Neuronal stem cell (in vitro differentiated cells): ENCODE data around the gene CACNA1C.
A peak's percentile ranks its signal among the peaks of the same experiment; 100 is the strongest.

Source experiments
- DNase-seq: peaks from one replicate; pipeline ENCODE4 v3.0.0-alpha.2; 2013; ENCODE audit warnings: low spot score
- H2AFZ ChIP-seq: one replicate; pipeline ENCODE4 v1.6.1; 2013; ENCODE audit warnings: mild to moderate bottlenecking, low read length, inconsistent platforms
- H2AK5ac ChIP-seq: 2 replicates; pipeline ENCODE4 v1.6.1; 2013; ENCODE audit warnings: low read depth, mild to moderate bottlenecking, inconsistent platforms, low read length, moderate library complexity, mixed read lengths
- H2BK120ac ChIP-seq: 2 replicates; pipeline ENCODE4 v1.6.1; 2013; ENCODE audit warnings: low read depth, mild to moderate bottlenecking, inconsistent platforms, low read length, moderate library complexity, mixed read lengths
- H2BK12ac ChIP-seq: one replicate; pipeline ENCODE4 v1.6.1; 2013; ENCODE audit warnings: low read length, inconsistent platforms
- H2BK15ac ChIP-seq: 2 replicates; pipeline ENCODE4 v1.6.1; 2013; ENCODE audit warnings: mild to moderate bottlenecking, low read length, inconsistent platforms, mixed read lengths
- H2BK5ac ChIP-seq: one replicate; pipeline ENCODE4 v1.6.1; 2013; ENCODE audit warnings: inconsistent platforms, mild to moderate bottlenecking, low read length, moderate library complexity
- H3K14ac ChIP-seq: one replicate; pipeline ENCODE4 v1.6.1; 2013; ENCODE audit warnings: low read length, inconsistent platforms
- H3K18ac ChIP-seq: 2 replicates; pipeline ENCODE4 v1.6.1; 2013; ENCODE audit warnings: low read length, inconsistent platforms
- H3K23ac ChIP-seq: 2 replicates; pipeline ENCODE4 v1.6.1; 2013; ENCODE audit warnings: low read depth, mild to moderate bottlenecking, mixed read lengths, low read length, inconsistent platforms; ENCODE audit not compliant: poor library complexity
- H3K27ac ChIP-seq: replicated peaks from 3 replicates; pipeline ENCODE4 v1.5.1; 2013; ENCODE audit warnings: low read length, inconsistent platforms
- H3K27me3 ChIP-seq, 3 experiments: 2 replicates each; pipeline ENCODE4 v1.6.1; 2013; ENCODE audit warnings: low read length in 3 of 3, mild to moderate bottlenecking in 2 of 3, inconsistent platforms in 1 of 3, low read depth in 1 of 3, mixed read lengths in 1 of 3, moderate library complexity in 1 of 3; ENCODE audit not compliant: control insufficient read depth in 3 of 3, insufficient read depth in 3 of 3
- H3K36me3 ChIP-seq, 2 donors: replicated peaks in 1 of 2; 2 replicates each; pipeline ENCODE4 v1.6.1; 2013; ENCODE audit warnings: low read length in 2 of 2; ENCODE audit not compliant: control insufficient read depth in 2 of 2, insufficient read depth in 2 of 2
- H3K4ac ChIP-seq: 2 replicates; pipeline ENCODE4 v1.6.1; 2013; ENCODE audit warnings: inconsistent platforms, mild to moderate bottlenecking, low read length, moderate library complexity
- H3K4me1 ChIP-seq, 2 donors: 1 replicate in 1 of 2; 2 replicates in 1 of 2; pipeline ENCODE4 v1.6.1; 2013; ENCODE audit warnings: low read length in 2 of 2, low read depth in 1 of 2; ENCODE audit not compliant: control insufficient read depth in 2 of 2, insufficient read depth in 1 of 2
- H3K4me2 ChIP-seq: one replicate; pipeline ENCODE4 v1.6.1; 2013; ENCODE audit warnings: mild to moderate bottlenecking, low read length, inconsistent platforms; ENCODE audit not compliant: insufficient read depth, poor library complexity, severe bottlenecking
- H3K4me3 ChIP-seq, 2 donors: 2 replicates each; pipeline ENCODE4 v1.5.1; 2013; ENCODE audit warnings: low read length in 2 of 2, mild to moderate bottlenecking in 2 of 2, inconsistent platforms in 1 of 2, moderate library complexity in 1 of 2
- H3K79me1 ChIP-seq: one replicate; pipeline ENCODE4 v1.6.1; 2013; ENCODE audit warnings: low read depth, mild to moderate bottlenecking, inconsistent platforms, low read length, moderate library complexity
- H3K9ac ChIP-seq: one replicate; pipeline ENCODE4 v1.6.1; 2013; ENCODE audit warnings: mild to moderate bottlenecking, low read depth, low read length, inconsistent platforms; ENCODE audit not compliant: poor library complexity
- H3K9me3 ChIP-seq, 2 donors: replicated peaks in 1 of 2; 2 replicates each; pipeline versions ENCODE3 to v1.6.1; 2013; ENCODE audit warnings: low read length in 2 of 2, mild to moderate bottlenecking in 2 of 2, inconsistent platforms in 1 of 2, low read depth in 1 of 2, mixed read lengths in 1 of 2, moderate library complexity in 1 of 2; ENCODE audit not compliant: control insufficient read depth in 2 of 2, insufficient read depth in 1 of 2
- H4K8ac ChIP-seq: one replicate; pipeline ENCODE4 v1.6.1; 2013; ENCODE audit warnings: low read depth, mild to moderate bottlenecking, inconsistent platforms, low read length, moderate library complexity
- H4K91ac ChIP-seq: one replicate; pipeline ENCODE4 v1.6.1; 2013; ENCODE audit warnings: low read length, low read depth, mild to moderate bottlenecking, inconsistent platforms; ENCODE audit not compliant: poor library complexity
- WGBS, 2 donors: extraction: QIAGEN DNeasy Blood & Tissue Kit; methylation state at CpG; one replicate each; pipeline ENCODE4 v1.1.7; 2013; ENCODE audit warnings: missing lambda C conversion rate in 2 of 2, mixed read lengths in 1 of 2; ENCODE audit not compliant: insufficient read length in 2 of 2, insufficient replicate concordance in 1 of 2; ENCODE audit errors: extremely low coverage in 2 of 2; 5-methylcytosine and 5-hydroxymethylcytosine counted together

Gene CACNA1C

GRCh38 chr12:2013527-2014223 lies 39.1 kb upstream of the CACNA1C start:
- H2BK12ac ChIP-seq: no peak overlapping the region
- H3K23ac ChIP-seq: no peak overlapping the region
- no peak overlapping the region for H2BK120ac ChIP-seq
- H3K79me1 ChIP-seq: no peaks in the 10 kb centered on the region
- H3K27me3 ChIP-seq: no peaks in the 10 kb centered on the region
- no peak overlapping the region for H2BK5ac ChIP-seq
- DNase-seq: no peak
- no peak overlapping the region for H3K4me3 ChIP-seq
- no peaks in the 10 kb centered on the region for H3K36me3 ChIP-seq
- H3K4ac ChIP-seq: no peak overlapping the region
- no peak overlapping the region for H3K9ac ChIP-seq
- no peak overlapping the region for H4K8ac ChIP-seq
- no peak overlapping the region for H3K4me2 ChIP-seq
- no peak overlapping the region for H3K27ac ChIP-seq
- H3K14ac ChIP-seq: no peak overlapping the region
- peak overlapping the region; percentile 60 for H2AFZ ChIP-seq
- WGBS, 2 donors: no CpG with 5 or more reads among the region's 4 CpGs
- peaks cover 6 to 27% of the 10 kb centered on the region in 2 donors for H3K4me1 ChIP-seq
- H3K18ac ChIP-seq: no peak overlapping the region
- no peak overlapping the region for H2BK15ac ChIP-seq
- H2AK5ac ChIP-seq: no peak overlapping the region
- no peaks in the 10 kb centered on the region for H3K9me3 ChIP-seq
- no peak overlapping the region for H4K91ac ChIP-seq

- peaks cover 6 to 27% of the 10 kb centered on the region in 2 donors for H3K4me1 ChIP-seq
- H2BK12ac ChIP-seq: no peak overlapping the region
- H3K9me3 ChIP-seq: no peaks in the 10 kb centered on the region
- H2BK15ac ChIP-seq: no peak overlapping the region
- no peaks in the 10 kb centered on the region for H3K36me3 ChIP-seq
- DNase-seq: no peak
- no peak overlapping the region for H2BK5ac ChIP-seq
- no peak overlapping the region for H3K9ac ChIP-seq
- H3K4me3 ChIP-seq: no peak overlapping the region
- H3K79me1 ChIP-seq: no peaks in the 10 kb centered on the region
- H3K27me3 ChIP-seq: no peaks in the 10 kb centered on the region
- H3K27ac ChIP-seq: no peak overlapping the region
- no peak overlapping the region for H4K8ac ChIP-seq
- H2BK120ac ChIP-seq: no peak overlapping the region
- no CpG with 5 or more reads among the region's 4 CpGs for WGBS, 2 donors
- H4K91ac ChIP-seq: no peak overlapping the region
- no peak overlapping the region for H3K23ac ChIP-seq
- no peak overlapping the region for H2AK5ac ChIP-seq
- no peak overlapping the region for H3K14ac ChIP-seq
- no peak overlapping the region for H3K4me2 ChIP-seq
- H3K4ac ChIP-seq: no peak overlapping the region
- no peak overlapping the region for H3K18ac ChIP-seq
- peak overlapping the region; percentile 60 for H2AFZ ChIP-seq
Measured at GRCh38 chr12:2014231-2014630, 38.6 kb upstream of the CACNA1C start.

DNA sequence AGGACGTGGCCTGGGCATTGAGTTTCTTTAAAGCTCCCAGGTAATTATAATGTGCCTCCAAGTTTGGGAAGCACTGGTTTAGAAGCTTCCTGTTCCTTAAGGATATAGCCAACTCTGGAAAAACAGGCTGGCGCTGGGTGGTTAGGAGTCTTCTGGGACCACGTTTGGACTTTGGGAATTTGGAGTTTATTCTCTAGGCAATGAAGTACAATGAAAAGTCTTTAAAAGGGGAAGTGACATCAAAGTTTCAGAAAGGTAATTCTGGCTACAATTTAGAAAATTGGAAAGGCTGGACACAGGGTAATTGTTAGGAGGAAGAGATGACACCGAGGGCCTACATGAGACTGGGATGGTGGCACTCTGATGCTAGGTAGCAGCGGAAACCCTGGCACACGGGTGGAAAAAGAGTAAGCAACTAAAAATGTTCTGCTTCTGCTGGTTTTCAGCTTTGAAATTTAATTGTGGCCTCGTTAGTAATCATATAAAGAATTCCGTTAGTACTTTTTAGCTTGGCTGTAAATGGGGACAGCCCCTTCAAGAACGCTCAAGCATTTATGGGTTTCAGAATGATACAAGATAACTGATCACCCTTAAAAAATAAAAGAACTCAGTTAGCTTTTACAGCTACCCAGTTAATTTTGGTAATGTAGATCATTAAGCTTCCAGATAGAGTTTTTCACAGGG lies 35.8 kb upstream of the CACNA1C start:
- Histone ChIP-seq H4K91ac (no peak overlapping the region), H2BK120ac (no peak overlapping the region), H3K79me1 (no peaks in the 10 kb centered on the region), H3K18ac (no peak overlapping the region), H2BK12ac (no peak overlapping the region), H3K4me1 (peaks cover 6 to 27% of the 10 kb centered on the region in 2 donors), H3K27me3 (peaks cover 0 to 13% (median 0%) of the 10 kb centered on the region in 3 experiments), H3K4me2 (no peak overlapping the region), H3K14ac (no peak overlapping the region), H2AFZ (no peak overlapping the region), H3K9ac (no peak overlapping the region), H3K9me3 (peaks cover 0 to 2% of the 10 kb centered on the region in 2 donors), H2AK5ac (no peak overlapping the region), H3K4me3 (no peak overlapping the region), H3K27ac (no peak overlapping the region), H3K36me3 (no peaks in the 10 kb centered on the region), H2BK5ac (no peak overlapping the region), H4K8ac (no peak overlapping the region), H3K4ac (no peak overlapping the region), H2BK15ac (no peak overlapping the region), H3K23ac (no peak overlapping the region)
- DNase-seq: no peak
- WGBS, 2 donors: no CpG with 5 or more reads among the region's 9 CpGs

DNA sequence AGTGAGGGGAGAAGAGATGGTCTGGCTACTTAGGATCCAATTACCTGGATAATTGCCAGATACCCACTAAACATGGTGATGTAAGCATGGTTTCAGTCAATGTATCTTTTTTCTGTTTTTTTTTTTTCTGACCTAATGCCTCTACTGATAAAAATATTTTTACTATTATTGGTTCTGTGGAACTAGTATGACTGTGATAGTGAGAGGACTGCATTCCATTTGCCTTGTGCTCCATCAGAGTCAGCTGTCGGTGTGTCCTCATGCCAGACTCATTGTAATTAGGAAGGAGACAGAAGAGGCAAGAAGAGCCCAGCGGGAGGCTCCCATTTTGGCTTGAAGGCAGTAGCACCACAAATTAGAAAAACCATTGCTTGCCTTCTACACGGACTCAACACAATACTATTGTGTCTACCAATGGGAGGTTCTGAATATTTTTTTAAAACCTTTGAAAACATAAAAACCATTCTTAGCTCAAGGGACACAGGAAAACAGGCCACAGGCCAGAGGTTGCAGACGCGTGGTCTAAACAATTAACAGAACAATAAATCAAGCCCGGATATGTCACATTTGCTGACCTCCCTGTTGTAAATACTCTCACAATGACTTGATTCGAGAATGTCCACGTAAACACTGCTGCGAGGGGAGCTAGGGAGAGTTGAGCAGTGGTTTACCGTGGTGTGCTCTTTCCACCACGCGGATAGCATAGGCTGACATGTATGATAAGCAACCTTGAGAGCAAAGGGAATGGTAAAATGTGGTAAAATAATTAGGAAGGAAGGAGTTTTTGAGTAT lies 35.0 kb upstream of the CACNA1C start:
- H3K27ac ChIP-seq: no peak overlapping the region
- H2BK15ac ChIP-seq: no peak overlapping the region
- H3K4ac ChIP-seq: no peak overlapping the region
- H3K79me1 ChIP-seq: no peaks in the 10 kb centered on the region
- no peak overlapping the region for H2AFZ ChIP-seq
- peaks cover 0 to 2% of the 10 kb centered on the region in 2 donors for H3K9me3 ChIP-seq
- WGBS, 2 donors: no CpG with 5 or more reads among the region's 12 CpGs
- no peak overlapping the region for H2BK5ac ChIP-seq
- H3K27me3 ChIP-seq: peaks cover 0 to 16% (median 0%) of the 10 kb centered on the region in 3 experiments
- H4K8ac ChIP-seq: no peak overlapping the region
- no peaks in the 10 kb centered on the region for H3K36me3 ChIP-seq
- H3K18ac ChIP-seq: no peak overlapping the region
- no peak overlapping the region for H3K4me2 ChIP-seq
- no peak overlapping the region for H2BK120ac ChIP-seq
- no peak overlapping the region for H2AK5ac ChIP-seq
- no peak overlapping the region for H3K23ac ChIP-seq
- no peak overlapping the region for H2BK12ac ChIP-seq
- DNase-seq: no peak
- no peak overlapping the region for H4K91ac ChIP-seq
- peaks cover 6 to 23% of the 10 kb centered on the region in 2 donors for H3K4me1 ChIP-seq
- H3K14ac ChIP-seq: no peak overlapping the region
- H3K4me3 ChIP-seq: no peak overlapping the region
- no peak overlapping the region for H3K9ac ChIP-seq
